ENCODE data around the gene EIF2D. TPM values are rescaled to one million over a fixed set of nuclear protein-coding genes. Genes with fewer than 3 reads are reported as not detected.
A peak's percentile ranks its signal among the peaks of the same experiment; 100 is the strongest.

The EIF2D gene
- total RNA-seq, 1 donor from 2014 or later = 58.6 TPM

DNA sequence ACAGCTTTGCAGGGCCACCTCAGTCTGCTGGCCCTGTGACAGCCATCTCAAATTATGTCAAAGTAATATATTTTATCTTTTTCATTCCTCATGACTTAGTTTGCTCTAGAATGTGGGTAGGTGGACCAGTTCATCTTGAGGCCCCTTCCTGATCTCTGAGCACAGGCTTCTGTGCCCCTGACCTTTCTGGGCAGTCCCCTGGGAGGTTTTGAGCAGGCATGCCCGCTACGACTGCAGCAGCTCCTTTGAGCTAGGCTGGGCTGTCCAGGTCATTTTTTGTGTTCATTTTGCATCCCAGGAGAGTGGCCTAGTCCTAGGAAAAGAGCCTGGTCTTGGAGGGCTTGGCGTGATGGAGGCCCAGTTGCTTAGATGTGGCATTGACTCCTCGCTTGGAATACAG lies 42.7 kb downstream of the EIF2D start:
- DNase-seq (ENCODE audit: low spot score) = no peak

GRCh38 chr1:206568779-206569352 lies 43.4 kb downstream of the EIF2D start:
- DNase-seq (ENCODE audit: low spot score) = no peak

- no peak for DNase-seq (ENCODE audit: low spot score)
Measured at GRCh38 chr1:206568256-206568655, 44.0 kb downstream of the EIF2D start.

- DNase-seq (ENCODE audit: low spot score) = no peak
Measured at GRCh38 chr1:206566999-206567398, 45.3 kb downstream of the EIF2D start.

DNA sequence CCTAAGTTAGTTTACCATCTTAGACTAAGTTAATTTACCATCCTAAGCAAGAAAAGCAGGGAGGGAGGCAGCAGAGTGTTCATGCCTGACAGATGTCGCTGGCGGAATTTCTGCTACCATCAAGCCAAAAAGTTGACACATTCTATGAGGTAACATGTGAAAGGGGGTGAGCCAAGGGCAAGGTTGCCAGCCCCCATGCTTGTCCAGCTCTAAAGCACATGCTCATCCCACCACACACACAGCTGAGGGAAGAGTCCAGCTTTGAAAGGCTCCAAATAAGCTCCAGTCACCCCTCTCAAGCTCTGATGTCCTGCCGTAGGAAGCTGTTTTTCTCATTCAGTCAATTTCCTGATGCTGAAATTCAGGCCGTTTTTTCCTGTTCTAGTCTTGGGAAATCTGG lies 46.3 kb downstream of the EIF2D start:
- no peak for DNase-seq (ENCODE audit: low spot score)

GRCh38 chr1:206563367-206564207 lies 48.7 kb downstream of the EIF2D start:
- no peak for DNase-seq (ENCODE audit: low spot score)

DNA sequence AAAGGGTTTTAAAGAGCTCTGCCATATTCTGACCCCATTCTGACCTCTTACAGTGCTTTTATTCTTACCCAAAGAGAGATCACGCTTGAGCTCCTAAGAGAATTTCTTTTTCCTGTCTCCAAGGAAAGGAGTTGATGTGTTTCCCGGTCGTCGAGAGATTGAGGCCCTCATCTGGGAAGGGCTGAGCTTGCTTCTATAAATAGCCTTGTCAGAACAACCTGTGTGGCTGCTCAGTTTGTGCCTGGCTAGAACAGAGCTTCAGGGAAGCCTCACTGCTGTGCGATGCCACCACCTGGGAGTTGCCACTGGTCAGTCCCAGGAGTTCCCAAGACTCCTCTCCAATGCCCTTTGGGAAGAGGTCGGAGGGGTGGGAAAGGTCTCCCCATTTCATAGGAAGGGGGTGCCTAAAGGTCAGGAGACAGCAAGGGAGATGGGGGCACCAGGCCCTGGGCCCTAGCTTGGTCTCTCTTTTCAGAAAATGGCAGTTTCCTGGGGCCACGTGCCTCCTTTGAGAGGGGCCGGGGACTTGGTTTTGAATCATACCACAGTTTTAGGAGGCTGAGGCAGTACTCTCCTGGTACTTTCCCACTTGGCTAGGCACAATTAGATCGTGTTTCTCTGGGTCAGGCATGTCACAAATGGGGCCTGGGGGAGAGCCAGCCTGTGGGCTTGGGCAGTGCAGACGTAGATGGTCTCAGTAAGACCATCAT lies 52.1 kb downstream of the EIF2D start:
- DNase-seq (ENCODE audit: low spot score) = no peak

DNA sequence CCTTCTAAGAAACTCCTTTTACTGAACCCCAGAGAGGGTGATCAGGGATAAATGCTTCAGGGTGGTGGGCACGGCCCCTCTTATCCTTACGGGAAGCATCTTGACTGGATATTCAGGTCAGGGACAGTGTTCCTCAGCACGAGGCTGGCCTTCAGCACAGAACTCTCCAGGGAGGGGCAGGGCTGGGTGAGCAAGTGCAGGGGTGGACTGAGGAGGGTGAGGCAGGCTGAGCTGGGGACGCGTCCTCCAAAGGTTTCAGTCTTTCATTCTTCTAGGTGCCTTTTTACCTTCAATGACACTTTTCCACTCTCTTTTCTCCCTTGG lies 52.6 kb downstream of the EIF2D start:
- DNase-seq (ENCODE audit: low spot score) = no peak

DNA sequence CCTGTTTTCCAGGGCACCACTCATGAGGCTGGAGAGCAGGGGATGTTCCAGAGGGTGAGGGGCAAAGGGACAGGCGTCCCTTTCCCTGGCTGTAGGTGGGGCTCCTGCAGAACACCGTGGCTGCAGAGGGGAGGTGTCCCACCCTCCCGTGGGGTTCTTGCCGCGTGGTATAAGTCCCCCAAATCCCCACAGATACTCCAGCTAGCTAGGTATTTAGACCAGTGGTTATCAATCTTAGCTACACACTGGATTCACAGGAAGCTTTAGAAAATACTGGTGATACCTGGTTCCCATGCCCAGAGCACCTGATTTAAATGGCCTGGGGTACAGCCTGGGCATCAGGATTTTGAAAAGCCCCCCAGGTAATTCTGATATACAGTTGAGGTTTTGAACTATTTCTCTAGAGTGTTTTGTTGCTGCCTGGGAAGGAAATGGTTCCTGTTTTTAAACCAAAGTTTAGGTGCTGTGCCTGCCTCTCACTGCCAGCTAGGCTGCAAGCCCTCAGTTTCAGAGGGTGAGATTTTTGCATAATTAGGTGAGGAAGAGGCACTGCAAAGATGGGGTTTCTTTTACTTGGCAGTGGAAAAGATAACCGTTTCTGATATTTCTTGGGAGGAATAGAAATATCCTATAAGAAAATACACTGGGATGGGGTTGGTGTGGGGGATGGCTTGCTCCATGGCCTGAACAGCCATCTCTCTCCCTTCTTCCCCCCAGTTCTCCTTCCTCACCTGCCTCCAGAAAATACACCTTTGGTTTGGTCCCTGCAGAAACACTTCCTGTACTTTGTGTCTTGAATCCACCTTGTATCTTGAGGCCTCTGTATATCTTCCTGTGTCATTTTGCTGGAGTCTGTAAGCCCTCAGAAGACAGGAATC lies 53.2 kb downstream of the EIF2D start:
- no peak for DNase-seq (ENCODE audit: low spot score)

DNA sequence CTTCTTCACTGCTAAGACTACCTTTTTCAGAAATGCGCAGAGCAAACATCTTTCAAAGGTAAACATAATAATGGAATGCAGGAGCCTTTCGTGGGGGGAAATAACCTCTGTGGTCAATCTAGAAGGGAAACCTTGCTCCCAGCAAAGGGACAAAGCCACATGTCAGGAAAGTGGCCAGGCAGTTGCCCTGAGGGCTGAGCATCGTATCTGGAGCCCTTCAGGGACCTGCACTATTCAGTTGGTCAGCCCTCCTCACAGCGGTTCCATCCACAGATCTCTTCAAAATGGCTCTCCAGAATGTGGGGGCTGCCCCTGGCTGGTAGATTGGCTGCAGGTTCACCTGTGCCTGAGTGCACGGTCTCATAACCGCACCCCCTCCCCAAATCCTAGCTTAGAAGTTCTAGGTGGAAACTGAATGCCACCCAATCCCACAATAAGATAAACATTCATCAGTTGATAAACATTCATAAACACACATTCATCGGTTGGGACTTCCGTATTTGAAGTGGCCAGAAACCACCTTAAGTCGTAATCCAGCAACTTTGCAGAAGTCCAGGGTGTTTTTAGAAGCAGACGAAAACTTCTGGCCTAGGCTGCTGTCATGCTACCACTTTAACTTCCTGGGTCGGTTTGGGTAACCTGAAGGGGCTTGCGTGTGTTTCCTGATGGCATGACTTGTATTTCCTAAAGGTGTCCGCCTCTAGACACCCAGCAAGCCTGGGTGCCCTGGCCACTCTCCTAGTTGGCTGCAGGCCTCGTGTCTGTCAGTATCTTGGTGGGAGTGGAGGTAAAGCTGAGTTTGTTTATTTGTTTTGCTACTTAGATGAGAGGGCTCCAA lies 54.4 kb downstream of the EIF2D start:
- no peak for DNase-seq (ENCODE audit: low spot score)

DNA sequence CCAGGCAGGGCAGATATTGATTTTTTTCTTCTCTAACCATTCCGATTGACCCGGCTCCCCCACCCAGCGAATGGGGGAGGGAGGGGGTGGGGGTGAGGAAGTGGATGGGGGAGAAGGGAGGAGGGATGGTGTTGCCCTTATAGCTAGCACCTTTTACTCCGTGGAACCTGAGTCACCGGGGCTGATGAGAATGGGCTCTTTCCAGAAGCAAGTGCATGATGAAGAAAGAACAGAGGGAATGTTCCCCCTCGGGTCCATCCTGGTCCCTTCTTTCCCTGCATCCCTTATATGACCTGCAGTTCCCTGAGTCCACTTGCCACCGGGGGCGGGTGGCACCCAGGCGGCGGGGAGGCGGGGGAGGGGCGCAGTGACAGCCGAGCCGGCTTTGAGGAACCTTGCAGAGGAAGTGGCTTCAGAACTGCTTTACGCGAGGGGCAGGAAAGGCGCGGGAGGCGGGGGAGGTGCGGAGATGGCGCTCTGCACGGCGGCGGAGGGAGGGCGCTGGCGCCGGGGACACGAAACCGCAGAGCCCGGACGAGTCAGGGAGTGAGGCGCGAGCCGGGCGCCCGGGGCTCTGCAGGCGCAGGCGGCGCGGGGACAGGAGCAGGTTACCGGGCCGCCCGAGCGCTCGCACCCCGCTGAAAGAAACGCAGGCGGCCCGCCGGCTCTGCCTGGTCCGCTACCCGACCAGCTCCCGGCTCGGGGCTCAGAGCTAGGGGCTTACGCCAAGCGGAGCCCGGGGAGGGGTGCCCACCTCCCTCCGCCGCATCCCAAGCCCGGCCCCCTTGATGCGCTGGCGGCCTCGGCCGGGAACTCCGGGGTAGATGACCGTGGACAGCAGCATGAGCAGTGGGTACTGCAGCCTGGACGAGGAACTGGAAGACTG lies 55.3 kb downstream of the EIF2D start:
- peak; percentile 84 for DNase-seq (ENCODE audit: low spot score)

GRCh38 chr1:206556047-206556749 lies 56.1 kb downstream of the EIF2D start:
- DNase-seq (ENCODE audit: low spot score) = no peak

DNA sequence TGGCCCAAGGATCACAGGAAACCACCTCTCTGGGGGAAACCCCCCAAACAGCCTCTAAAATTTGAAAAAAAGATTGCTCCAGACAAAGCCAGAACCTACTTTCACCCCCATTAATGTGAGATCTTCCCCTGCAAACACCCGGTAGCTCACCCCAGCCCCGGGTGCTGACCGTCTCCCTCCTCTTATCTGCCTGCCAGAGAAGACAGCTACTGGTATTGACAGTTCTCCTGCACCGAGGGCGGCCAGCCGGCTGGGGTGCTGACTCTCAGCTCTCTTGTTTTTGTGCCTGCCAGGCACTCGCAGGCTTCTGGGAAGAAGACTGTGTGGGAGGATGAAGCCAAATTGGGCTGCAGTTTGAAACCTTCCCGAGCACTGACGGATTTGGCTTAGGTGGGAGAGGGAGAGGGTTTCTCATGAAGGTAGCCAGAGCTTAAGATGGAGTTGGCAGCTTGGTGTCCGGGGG lies 56.8 kb downstream of the EIF2D start:
- DNase-seq (ENCODE audit: low spot score) = no peak

DNA sequence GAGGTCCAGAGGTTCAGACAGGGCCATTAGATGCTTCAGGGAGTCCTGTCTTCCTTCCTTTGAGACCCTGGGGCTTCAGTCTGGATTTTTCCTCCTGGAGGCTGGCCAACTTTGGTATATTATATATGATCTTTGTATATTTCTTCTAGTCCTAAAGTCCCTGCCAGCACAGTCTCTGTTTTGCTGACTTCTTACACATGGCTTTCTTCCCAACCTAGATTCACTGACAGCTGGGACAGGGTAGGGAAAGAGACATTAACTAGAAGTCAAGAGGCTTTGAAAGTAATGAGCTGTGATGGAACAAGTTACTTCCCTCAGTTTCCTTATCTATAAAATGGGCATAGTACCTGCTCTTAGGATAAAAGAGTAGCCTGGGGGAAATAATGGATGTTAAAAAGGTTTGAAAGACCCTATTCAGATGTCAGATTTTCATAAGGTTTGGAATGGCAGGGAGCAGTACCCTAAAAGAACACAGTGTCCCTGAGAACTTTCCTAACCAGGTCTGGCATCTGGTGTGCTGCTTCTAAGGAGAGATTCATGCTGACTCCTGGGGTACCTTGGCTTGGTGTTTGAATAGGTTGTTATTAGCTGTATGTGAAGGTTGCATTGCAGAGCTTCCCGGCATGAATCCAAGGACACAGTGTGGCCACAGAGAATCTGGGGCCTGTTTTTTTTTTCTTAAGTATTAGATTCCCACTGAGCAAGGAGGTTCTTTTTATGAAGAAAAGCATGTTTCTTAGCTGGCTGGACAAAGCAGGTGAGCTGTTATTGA lies 57.4 kb downstream of the EIF2D start:
- DNase-seq (ENCODE audit: low spot score) = no peak

DNA sequence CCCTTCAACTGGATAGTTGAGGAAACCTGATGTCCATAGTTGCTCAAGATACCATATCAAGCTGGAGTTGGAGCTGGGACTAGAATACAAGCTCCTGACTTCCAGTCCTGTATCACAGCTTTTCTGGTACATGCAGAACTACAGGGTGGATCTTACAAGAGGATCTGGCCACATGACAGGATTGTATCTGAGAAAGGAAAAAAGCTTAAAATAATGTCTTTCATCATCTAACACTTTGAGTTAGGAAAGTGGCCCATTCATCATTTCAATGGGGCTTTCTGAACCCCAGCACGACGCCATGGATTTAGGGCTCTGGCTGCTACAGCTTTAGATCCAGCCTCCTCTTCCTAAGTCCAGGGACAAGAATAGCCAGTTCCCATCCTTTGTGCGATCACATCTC lies 58.1 kb downstream of the EIF2D start:
- DNase-seq (ENCODE audit: low spot score) = no peak

- no peak for DNase-seq (ENCODE audit: low spot score)
Measured at GRCh38 chr1:206551986-206552326, 60.3 kb downstream of the EIF2D start.

DNA sequence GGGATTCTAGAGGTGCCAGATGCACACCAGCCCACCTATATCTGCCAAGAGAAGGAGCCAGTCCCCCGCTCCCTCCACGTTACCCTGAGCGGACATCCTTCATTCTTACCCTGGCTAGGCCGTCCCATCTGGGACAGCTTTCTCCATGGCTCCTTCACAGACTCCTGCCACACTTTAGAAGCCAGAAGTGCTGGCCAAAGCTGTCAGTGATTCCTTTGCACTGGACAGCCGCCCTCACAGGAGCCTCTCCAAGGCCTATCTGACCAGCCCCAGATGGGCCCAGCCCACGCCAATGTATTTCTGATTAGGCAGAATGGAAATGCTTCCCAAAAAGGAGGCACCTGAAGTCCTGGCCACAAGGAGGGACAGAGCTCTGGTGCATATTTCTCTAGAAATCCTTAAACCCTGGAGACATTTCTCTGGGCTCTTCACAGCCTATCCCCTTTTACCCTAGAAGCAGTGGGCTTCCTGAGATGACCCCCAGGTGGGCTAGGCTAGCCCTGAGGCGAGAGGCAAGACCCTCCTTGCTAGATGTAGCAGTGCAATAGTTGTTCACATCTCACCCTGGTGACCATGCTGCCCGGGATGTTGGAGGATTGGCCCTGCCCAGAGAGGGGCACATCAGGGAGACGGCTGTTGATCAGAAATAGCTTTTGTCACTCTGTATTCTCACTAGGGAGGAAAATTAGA lies 60.8 kb downstream of the EIF2D start:
- DNase-seq (ENCODE audit: low spot score) = no peak

DNA sequence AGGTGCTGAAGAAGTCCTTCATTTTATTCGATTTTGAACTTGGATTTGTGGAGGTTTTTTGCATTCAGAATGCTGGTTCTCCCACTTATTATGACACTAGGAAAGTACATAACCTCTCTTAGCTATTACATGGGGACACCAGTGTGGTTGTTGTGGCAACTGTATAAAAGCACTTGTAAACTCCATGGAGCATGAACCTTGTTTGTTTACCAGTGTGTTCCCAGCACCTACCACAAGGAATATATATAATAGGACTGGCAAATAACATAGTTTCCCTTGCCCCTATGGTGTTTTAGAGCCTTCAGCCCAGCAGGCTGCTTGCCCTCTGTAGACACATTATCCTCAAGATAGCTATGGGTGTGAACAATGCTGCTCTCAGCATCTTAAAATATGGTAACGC lies 61.8 kb downstream of the EIF2D start:
- no peak for DNase-seq (ENCODE audit: low spot score)
